CD4-positive, alpha-beta T cell treated with Interleukin-17A for 4 hours (primary cell): ENCODE measurements around the gene IGFBP2.

ENCODE experiments used
- DNase-seq: peaks from one replicate; pipeline ENCODE4 v3.0.0-alpha.2; 2020; ENCODE audit warnings: mixed read lengths

Gene IGFBP2

GRCh38 chr2:216689397-216689796 is 56.2 kb downstream of the IGFBP2 start:
- DNase-seq, result no peak

- no peak for DNase-seq
These were observed 57.2 kb downstream of the IGFBP2 start for GRCh38 chr2:216690456-216690852.

- peak; percentile 19 for DNase-seq
These were observed 57.9 kb downstream of the IGFBP2 start for GRCh38 chr2:216690853-216691741.

- peak; percentile 71 for DNase-seq
These were observed 59.6 kb downstream of the IGFBP2 start for GRCh38 chr2:216692636-216693413.

- no peak for DNase-seq
These were observed 60.3 kb downstream of the IGFBP2 start for GRCh38 chr2:216693414-216694080.

GRCh38 chr2:216694082-216694825 is 61.0 kb downstream of the IGFBP2 start:
- peak; percentile 42 for DNase-seq

- no peak for DNase-seq
These were observed 61.6 kb downstream of the IGFBP2 start for GRCh38 chr2:216694826-216695217.

- no peak for DNase-seq
These were observed 62.2 kb downstream of the IGFBP2 start, which contains the start of gene IGFBP5 for GRCh38 chr2:216695401-216695821. IGFBP5 (minus strand) TSS chr2:216695549; CDS start chr2:216694775, 774 bp downstream.

GRCh38 chr2:216696321-216696720 is 63.1 kb downstream of the IGFBP2 start:
- DNase-seq, result no peak

- no peak for DNase-seq
These were observed 63.7 kb downstream of the IGFBP2 start for GRCh38 chr2:216696751-216697560.

- DNase-seq, result no peak
These were observed 65.1 kb downstream of the IGFBP2 start for GRCh38 chr2:216698293-216698692.

GRCh38 chr2:216698895-216699294 is 65.7 kb downstream of the IGFBP2 start:
- DNase-seq, result no peak

GRCh38 chr2:216700088-216700567 is 66.9 kb downstream of the IGFBP2 start:
- no peak for DNase-seq

GRCh38 chr2:216700781-216701180 is 67.6 kb downstream of the IGFBP2 start:
- no peak for DNase-seq

- DNase-seq, result no peak
These were observed 68.3 kb downstream of the IGFBP2 start for GRCh38 chr2:216701544-216701943.

- DNase-seq, result no peak
These were observed 69.5 kb downstream of the IGFBP2 start for GRCh38 chr2:216702756-216703155.

GRCh38 chr2:216710551-216711301 is 77.5 kb downstream of the IGFBP2 start:
- DNase-seq, result no peak

- no peak for DNase-seq
These were observed 78.1 kb downstream of the IGFBP2 start for GRCh38 chr2:216711348-216711747.

GRCh38 chr2:216713691-216714336 is 80.6 kb downstream of the IGFBP2 start:
- DNase-seq, result no peak
